HG02571 (cell line): ENCODE data around the gene DTX3.
A peak's percentile ranks its signal among the peaks of the same experiment; 100 is the strongest.
"Not testable (repeated sequence)": the region's sequence is repeated elsewhere in the genome, so short reads cannot be mapped to it uniquely, and the experiment has no call there.

Source experiments
- ATAC-seq: cut with Tn5 transposase; IDR thresholded peaks from one replicate; pipeline ENCODE4 v1.9.1; 2021; ENCODE audit warnings: mild to moderate bottlenecking, moderate library complexity; ENCODE audit not compliant: unreplicated experiment

DTX3 gene

GRCh38 chr12:57582440-57582839, 22.2 kb upstream of the DTX3 start:
- no peak for ATAC-seq

DNA sequence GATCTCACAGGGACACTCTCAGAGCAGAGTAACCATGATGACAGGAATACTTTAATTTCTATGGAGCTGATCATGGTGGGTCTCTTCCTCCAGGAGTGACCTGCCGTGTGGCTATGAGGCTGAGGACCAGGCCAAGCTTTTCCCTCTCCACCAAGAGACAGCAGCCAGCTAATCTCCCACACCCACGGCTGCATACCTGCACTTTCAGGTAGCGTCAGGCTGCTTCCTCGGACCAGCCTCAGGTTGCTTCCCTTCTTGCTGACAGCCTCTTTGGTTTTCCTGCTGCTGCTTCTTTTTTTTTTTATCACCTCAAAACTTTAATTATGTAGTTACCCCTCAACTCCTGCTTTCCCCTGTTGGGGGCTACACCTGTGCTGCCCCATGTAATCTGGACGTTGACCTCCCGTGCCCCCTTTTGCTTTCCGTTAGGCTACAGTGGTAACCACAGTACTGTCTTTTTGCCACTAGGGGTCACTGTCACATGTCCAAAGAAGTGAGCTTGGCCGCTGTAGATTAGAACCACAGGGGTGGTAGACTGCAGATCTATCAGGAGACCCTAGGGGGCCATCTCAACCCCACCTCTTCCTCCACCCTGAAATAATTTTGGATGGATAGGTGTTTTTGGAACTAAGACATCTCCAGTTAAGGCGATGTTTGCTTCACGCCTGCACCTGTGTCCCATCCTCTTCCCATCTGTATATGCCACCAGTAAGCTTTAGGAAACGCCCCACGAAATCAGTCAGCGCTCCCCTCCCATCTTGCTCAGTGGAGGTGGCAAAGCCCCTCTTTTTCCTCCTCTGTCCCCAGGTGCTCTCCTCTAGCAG, 21.4 kb upstream of the DTX3 start:
- peak; percentile 87 for ATAC-seq

- ATAC-seq, result no peak
These were observed 20.6 kb upstream of the DTX3 start for GRCh38 chr12:57584050-57584449.

GRCh38 chr12:57584690-57585089, 19.9 kb upstream of the DTX3 start:
- ATAC-seq, result no peak

DNA sequence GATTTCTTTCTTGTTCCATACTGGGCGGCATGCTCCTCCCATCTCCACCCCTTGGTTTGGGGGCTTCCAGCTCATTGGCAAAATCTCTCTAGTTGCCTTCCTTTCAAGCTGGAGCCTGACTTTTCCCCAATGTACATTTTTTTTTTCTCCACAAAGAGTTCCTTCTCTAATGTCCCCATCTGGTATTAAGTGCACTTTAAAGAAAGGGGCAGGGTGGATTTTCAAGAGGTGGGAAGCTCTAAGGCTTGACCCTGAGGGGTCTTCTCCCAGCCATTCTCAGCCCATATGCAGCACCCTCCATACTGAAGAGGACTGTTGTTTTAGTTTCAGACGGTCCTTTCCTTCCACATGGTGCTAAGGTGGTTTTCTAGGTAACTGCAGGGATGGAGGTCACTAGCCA, 19.5 kb upstream of the DTX3 start:
- ATAC-seq, result no peak

GRCh38 chr12:57586128-57586527, 18.5 kb upstream of the DTX3 start:
- no peak for ATAC-seq

- no peak for ATAC-seq
These were observed 17.7 kb upstream of the DTX3 start for GRCh38 chr12:57586832-57587429.

GRCh38 chr12:57588951-57589610, 15.5 kb upstream of the DTX3 start:
- not testable (repeated sequence) for ATAC-seq

DNA sequence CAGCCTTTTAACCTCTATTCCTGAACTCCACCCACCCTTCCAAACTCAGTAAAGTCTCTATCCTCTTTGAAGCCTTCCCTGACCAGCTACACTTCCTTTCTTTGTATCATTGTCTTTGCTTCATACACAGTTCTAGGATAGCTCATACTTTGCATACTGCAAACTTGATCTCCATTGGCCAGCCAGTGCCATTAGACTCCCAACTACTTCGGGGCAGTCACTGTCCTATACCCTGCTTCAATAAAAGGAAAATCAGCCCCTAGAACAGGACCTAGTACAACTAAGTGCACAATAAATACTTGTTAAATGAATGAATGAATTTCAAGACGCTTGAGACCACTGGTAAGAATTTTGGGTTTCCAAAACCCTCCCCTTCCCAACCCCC, 14.2 kb upstream of the DTX3 start:
- ATAC-seq, result no peak

GRCh38 chr12:57590864-57591781, 13.5 kb upstream of the DTX3 start, which contains the start of gene PIP4K2C:
Gene PIP4K2C, plus strand, starts transcription at chr12:57591192. Its CDS starts 98 bp downstream, at chr12:57591290.
- ATAC-seq, result peak; percentile 94

DNA sequence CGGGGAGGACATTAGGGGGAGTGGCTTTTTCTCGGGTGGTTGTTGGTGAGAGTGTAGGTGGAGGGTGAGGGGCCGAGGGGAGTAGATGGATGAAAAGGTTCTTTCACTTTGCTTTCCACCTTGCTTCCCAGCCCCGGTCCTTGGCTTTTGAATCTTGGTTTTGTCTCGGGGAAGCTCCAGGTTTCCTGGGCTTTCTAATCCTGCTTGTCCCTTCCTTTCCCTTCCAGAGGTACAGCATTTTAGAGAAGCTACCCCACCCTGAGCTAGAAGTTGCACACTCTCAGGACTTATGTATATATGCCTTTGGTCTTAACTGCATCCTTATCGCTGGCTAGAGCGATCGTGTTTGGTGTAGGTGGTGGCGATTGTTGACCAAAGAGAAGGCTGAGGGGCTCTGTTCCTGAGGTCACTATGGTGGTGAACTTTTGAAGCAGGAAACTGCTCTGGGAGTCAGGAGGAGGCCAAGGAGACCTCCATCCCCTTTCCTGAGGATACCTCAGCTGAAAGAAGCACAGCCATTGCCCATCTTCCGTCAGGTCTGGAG, 12.8 kb upstream of the DTX3 start:
- ATAC-seq, result no peak

DNA sequence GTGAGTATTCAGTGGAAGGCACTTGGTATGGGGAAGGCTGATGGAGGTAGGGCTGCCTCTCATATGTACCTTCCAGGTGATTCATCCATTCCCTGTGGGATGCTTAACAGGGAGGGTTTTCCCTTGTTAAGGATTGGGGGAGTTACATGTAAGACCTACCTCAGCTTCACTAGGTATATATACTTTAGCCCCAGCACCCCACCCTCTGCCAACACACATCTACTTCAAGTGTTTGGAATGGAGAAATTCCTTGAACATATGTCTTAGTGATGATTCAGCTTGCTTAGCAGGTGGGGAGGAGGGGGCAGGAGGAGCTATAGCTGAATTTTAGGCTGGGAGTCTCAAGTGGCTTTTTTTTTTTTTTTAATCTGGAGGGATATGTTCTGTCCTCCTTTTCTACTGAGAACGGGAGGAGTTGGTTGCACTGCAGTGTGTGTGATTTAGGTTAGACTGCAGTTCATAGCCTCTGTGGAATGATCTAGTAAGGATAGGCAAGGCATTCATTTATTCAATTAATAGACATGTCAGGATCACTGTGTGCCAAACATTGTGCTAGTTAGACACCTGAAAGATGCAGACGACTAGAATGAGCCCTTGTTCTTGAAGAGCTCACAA, 12.0 kb upstream of the DTX3 start:
- no peak for ATAC-seq

DNA sequence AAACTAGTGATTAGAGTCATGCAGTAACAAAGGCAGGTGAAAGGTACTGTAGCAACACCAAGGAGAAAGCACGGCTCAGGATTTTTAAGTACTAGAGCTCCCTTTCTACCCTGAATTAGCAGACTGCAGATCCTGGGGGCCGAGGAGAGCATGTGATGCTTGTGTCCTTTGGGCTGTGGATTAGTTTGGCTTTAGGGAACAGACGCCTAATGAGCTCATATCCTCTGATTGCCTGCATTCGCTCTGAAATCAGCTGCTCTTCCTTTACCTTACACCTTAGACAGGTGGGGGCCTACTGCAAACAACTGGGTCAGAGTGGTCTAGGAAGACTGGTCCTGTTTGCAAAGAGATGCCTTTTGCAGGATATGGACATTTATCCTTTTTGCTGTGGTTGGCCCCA, 11.4 kb upstream of the DTX3 start:
- ATAC-seq, result no peak

DNA sequence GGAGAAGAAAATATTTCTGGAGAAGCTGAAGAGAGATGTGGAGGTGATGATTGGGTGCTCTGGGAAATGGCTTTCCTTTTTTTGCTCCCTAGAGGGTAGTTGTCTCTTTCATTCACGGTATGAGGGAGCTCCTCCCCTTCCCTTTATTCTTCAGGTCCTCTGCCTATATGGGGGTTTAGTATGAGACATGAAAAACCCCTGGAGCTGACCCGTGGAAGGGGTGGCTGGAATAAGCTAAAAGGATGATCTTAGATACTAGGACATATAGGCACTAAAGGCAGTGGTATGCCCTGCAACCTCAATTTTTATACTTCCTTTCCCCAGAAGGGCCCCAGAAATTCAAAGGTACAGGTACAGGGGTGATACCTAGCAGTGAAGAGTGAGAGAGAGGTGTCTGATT, 4.2 kb upstream of the DTX3 start:
- ATAC-seq, result no peak

DNA sequence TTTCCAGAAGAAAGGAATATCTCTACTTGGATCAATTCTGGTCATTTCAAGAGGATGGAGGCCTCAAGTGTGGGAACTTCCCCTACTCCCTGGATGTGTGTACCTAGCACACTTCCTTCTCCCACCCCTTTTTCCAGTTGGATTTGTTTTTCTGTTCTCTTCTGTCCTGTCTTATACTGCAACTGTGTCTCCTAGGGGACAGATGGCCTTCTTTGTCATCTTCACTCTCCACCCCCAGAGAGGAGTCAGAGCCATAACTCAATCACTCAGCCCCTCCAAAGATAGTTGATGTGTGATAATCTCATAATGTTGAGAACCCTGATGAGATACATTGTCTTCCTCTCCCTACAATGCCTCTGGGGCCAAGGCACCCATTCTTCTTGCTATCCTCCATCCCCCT, 2.1 kb upstream of the DTX3 start:
- no peak for ATAC-seq

DNA sequence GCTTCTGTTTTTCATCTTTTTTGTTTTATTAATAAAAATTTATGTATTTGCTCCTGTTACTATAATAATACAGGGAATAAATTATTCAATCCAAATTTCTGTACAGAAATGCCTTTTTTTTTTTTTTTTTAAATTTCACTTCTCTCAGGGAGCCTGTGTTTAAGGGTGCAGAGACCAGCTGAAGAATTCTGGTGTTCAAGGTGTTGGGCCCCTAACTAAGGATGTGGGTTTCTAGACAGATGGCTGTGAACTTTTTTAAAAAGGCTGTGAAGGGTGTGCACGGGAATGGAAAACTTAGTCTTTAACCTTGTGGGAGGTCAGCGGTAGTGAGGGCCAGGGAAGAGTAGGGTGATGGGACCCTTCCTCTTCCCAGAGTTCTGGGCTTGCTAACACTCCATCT, 1.3 kb upstream of the DTX3 start:
- ATAC-seq, result no peak

- no peak for ATAC-seq
These were observed 690 bp upstream of the DTX3 start for GRCh38 chr12:57603815-57604453.

DNA sequence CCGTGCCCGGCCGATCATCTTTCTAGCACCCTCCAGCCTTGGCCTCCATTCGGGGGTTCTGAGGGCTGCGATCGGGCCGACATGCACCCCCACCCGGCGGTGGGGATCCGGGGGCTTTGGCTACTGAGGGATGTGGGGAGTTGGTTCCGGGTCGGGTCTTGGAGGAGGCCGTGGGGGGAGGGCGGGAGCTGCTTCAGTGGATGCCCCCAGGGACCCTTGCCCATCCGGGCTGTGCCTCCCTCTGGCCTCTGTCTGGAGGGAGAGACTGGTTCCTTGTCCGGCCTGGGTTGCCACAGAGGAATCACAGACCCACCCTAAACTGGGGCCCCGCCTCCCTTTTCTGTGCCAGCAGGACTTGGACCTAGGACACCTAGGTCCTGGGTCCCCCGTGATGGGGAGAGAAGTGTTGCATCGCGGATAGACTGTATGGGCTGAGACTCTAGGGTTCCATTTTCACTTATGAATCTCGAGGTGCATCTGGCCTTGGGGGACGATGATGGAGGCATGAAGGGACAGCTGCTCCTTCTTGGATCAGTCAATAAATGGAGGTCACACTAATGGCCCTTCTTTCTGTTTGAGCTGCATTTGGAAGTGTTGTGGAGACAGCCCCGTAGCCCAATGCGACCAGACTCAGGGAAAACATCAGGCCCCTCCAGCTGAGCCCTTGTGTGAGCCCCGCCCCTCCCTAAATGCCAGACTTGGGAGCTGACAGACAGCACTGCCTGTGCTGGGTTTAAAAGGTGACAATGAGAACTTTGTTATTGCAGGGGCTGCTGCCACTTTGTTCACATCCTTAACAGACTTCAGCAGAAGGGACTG, 577 bp downstream of the DTX3 start:
- ATAC-seq, result no peak

GRCh38 chr12:57605811-57606311, 1.2 kb downstream of the DTX3 start:
- no peak for ATAC-seq
